Stimulated activated CD8-positive, alpha-beta memory T cell treated with anti-CD3 and anti-CD28 coated beads, Interleukin-15, amount 100 ng/mL, for 24 hours (primary cell): ENCODE data around the gene KCNJ10.
"Not testable (repeated sequence)": the region's sequence is repeated elsewhere in the genome, so short reads cannot be mapped to it uniquely, and the experiment has no call there.

Experiments used
- DNase-seq: peaks from one replicate; pipeline ENCODE4 v3.0.0-alpha.2; 2020; ENCODE audit warnings: low read depth

Gene KCNJ10

GRCh38 chr1:160061369-160062229 is 8.4 kb downstream of the KCNJ10 start:
- no peak for DNase-seq

- DNase-seq, result no peak
Observed at GRCh38 chr1:160058087-160058486, 11.9 kb downstream of the KCNJ10 start.

DNA sequence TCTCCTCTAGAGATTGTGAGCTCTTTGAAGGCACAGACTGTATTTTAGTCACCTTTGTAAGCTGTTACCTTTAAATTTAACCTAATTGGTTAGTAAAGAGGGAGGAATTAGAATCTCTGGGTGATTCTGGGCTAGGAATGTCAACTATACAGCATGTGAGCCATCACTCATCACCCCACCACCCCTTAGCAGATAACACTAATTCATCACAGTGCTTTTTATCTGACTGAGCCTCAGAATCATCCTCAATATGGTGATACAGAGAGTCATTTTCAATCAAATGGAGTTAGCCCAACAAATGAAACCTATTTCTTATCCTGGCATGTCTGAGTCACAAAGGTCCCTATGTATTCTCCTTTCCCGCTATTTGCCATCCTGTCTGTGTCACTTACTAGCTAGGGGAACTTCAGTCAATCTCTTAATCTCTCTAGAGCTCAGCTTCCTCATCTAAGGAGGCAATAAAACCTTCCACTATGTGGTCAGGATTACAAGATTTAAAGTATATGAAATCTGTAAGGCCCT is 13.3 kb downstream of the KCNJ10 start:
- DNase-seq, result no peak

DNA sequence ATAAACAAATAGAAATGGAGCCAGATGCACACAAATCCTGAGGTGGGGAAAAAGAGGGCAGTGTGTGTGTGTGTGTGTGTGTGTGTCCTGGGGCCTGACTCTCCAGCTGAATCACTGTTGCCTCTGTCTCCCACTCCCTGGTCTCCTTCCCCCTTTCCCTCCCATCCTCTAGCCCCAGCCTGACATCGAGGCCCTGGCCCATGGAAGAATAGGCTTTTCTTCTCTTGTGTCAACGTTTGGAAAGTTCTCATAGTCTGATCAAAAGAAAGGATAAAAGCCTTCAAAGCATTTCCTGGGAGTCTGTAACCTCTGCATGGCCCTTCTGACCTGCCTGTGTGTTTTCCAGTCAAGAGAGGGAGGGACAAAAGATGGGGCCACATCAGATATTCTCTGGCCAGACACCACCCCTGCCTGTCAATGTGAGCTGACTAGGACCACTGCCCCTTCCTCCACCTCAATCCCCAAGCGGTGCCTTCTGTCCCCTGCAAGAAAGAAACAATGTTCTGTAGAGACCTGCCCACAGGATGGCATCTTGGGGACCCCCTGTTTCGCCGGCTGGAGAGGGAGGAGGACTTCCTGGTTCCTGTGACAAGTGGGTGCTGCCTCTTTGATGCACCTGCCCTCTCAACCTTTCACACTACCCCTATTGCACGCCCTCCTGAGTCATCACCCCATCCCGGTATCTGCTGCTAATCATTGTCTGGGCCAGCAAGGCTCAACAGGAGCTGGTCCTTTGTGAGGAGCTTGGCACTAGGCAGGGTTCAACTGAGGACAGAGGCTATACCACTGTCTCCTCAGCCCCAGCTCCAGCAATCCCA is 16.2 kb downstream of the KCNJ10 start:
- no peak for DNase-seq

- no peak for DNase-seq
Observed at GRCh38 chr1:160052936-160053335, 17.0 kb downstream of the KCNJ10 start.

- no peak for DNase-seq
Observed at GRCh38 chr1:160050619-160051018, 19.3 kb downstream of the KCNJ10 start.

DNA sequence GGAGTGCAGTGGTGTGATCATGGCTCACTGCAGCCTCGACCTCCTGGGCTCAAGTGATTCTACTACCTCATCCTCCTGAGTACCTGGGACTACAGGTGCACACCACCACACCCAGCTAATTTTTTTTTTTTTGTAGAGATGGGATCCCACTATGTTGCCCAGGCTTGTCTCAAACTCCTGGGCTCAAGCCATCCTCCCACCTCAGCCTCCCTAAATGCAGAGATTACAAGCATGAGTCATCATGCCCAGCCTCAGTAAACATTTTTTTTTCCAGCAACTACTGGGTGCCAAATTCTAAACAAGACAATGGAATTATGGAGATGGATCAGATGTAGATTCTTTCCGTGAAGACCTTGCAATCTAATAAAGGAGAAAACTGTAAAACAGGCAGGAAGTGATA is 19.8 kb downstream of the KCNJ10 start:
- not testable (repeated sequence) for DNase-seq

DNA sequence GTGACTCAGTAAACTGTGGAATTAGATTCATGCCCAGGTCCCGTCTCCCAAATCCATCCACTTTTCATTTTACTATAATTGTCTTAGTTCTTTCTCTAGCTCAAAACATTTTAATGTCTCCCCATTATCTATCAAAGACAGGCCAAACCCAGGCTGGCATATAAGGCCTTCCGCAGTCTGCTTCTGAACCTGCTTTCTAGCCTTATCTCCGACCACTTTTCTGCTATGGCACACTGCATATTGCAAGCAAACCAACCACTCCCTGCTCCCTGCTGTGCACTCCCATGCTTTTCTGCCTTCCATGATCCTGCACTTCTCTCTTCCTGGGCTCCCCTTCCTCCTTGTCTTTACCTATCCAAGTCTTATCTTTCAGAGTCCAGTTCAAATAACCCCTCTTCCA is 20.9 kb downstream of the KCNJ10 start:
- no peak for DNase-seq

DNA sequence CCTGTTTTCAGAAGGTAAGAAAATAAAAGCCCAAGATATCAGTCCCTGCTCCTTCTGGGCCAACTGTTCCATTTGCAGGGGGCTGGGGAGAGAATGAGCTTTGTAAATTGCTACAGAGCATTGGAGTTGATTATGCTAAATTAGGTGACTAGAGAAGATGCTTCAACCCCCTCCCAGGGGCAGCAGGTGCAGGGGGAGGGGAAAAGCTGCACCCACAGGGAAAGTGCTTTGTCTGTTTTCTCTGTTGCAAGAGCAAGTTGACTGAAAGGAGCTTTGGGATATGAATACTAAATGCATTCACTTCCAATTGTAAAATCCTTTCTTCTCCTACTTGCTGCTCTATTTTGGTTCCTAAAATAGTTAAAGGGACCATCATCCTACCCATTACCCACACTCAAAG is 21.6 kb downstream of the KCNJ10 start:
- DNase-seq, result no peak

- DNase-seq, result no peak
Observed at GRCh38 chr1:160047111-160047991, 22.6 kb downstream of the KCNJ10 start.

DNA sequence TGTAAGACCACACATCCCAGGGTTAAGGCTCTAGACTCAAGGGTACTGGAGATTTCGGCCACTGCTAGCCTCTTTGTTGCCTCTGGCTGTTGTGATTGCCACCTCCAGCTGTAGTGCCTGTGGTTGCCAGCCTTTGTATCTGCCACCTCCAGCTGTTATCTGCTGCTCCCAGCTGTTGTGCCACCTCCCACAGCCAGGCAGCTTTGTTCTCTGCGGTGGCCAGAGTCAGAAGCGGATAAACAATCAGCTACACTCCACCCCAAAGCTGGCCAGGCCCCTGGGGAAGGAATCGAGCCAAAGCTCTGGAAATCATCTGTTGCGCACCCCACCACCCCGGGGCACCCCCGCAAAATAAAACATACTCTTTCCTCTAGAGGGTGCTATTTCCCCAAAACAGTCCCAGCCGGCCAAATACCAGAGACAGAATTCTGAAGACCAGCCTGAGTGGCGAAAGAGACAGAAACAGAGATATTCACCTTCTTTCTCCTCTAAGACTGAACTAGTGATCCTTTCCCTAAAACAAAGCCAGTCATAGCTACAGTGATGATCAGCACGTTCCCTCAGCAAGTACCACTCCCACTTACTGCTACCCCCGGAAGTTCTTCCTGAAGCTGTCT is 23.4 kb downstream of the KCNJ10 start:
- no peak for DNase-seq

DNA sequence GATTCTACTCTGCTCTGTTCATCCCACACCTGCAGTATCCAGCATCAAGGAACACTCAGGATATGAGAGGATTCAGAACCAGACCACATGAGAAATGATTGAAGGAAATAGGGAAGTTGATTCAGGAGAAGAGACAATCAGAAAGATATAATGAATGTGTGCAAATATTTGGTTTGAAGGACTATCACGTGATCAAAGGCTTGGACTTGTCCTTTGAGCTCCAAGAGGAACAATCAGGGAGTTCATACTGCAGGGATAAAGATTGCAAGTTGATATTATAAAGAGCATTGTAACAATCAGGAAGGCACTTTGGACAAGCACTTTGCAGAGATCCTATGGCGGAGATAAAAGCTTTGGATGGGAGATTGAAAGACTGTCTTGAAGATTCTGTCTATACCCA is 24.3 kb downstream of the KCNJ10 start:
- DNase-seq, result no peak

GRCh38 chr1:160043543-160043942 is 26.4 kb downstream of the KCNJ10 start:
- no peak for DNase-seq

GRCh38 chr1:160040476-160040875 is 29.5 kb downstream of the KCNJ10 start:
- no peak for DNase-seq

DNA sequence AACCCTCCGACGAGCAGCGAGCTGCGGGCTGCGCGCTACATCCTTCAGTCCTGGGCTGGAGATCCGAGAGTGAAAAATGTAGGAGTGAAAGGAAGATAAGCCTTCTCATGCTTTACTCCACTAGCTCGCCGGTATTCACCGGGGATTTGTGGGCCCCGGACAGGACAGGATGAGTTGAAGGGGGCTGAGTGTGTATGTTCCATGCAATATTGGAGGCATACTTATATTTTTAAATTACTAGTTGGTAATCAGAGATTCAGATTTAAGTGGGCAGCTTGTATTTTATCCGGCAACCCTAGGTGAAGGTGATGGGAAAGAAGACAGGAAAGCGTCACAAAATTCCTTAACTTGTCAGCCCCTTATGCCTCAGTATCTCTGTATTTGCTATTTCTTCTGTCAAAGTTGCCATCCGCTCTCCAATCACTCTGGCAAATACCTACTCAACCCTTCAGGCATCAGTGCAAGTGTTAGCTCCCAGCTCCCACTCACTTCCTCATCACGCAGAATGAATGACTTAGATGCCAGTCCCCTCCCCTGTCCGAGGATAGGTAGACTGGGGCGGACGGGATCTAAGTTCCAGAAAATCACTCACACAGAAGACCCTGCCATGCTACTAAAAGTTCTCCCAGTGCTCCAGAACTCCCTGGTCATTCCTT is 37.7 kb downstream of the KCNJ10 start:
- no peak for DNase-seq

GRCh38 chr1:160031365-160032164 is 38.4 kb downstream of the KCNJ10 start, which contains the start of gene PIGM:
Gene PIGM, minus strand, starts transcription at chr1:160031990. Its CDS starts 251 bp downstream, at chr1:160031739.
- peak; percentile 83 for DNase-seq

DNA sequence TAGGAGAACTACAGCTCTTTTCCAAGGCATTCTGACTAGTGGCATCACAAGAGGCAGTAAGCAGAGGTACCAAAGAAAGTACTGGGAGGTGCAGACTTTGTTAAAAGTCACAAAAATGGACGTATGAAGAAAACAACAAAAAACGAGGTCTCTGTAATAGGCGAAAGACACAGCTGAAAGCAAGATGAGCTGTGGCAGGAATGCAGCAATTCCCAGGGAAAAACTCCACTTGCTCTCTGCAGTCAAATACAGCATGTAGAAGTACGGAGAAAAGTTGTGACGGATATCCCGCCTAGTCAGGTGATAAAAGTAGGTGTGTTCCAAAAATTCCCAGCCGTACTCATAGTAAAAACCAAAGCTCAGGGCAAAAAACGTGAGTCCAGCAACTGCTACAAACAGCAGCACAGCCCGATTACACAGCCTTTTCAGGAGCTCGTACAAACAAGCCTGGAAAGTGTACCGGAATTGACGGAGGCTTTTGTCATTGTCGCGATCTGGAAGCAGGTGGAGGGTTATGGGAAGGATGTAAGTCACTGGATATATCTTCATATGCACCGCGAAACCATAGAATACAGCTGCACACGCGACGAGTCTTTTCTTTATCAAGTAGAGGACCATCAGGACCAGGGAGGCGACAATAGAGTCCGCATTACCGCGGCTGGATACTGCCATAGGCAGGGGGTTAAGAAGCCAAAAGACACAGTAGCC is 39.1 kb downstream of the KCNJ10 start:
- no peak for DNase-seq

- no peak for DNase-seq
Observed at GRCh38 chr1:160028426-160028825, 41.5 kb downstream of the KCNJ10 start.

DNA sequence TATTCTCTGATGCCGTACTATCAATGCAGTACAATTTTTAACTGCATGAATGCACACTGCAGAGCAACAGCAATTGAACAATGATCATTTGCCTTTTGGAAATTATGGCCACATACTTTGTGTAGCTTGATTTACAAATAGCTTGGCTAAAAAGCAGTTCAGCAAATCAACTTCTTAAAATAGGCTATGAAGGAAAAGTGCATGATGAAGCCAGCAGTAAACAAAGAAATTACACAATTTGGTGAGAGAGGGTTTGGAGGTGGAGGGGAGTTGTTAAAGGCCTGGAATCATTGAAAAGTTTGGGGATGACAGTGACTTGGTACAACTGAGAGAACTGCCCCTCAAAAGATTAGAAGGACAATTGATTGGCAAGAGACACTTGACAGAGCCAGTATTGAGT is 44.6 kb downstream of the KCNJ10 start:
- DNase-seq, result no peak
